Measurements from ENCODE around the gene MMUT.
"Not testable (repeated sequence)": the region's sequence is repeated elsewhere in the genome, so short reads cannot be mapped to it uniquely, and the experiment has no call there.

The MMUT gene

GRCh38 chr6:49416195-49416594 is 46.9 kb downstream of the MMUT start:
- ATAC-seq, result no peak

- no peak for ATAC-seq
Measured at GRCh38 chr6:49415358-49415757, 47.7 kb downstream of the MMUT start.

GRCh38 chr6:49410564-49410963 is 52.5 kb downstream of the MMUT start:
- no peak for ATAC-seq

- ATAC-seq, result peak; percentile 59 to 65
Measured at GRCh38 chr6:49409951-49410542, 53.0 kb downstream of the MMUT start.

DNA sequence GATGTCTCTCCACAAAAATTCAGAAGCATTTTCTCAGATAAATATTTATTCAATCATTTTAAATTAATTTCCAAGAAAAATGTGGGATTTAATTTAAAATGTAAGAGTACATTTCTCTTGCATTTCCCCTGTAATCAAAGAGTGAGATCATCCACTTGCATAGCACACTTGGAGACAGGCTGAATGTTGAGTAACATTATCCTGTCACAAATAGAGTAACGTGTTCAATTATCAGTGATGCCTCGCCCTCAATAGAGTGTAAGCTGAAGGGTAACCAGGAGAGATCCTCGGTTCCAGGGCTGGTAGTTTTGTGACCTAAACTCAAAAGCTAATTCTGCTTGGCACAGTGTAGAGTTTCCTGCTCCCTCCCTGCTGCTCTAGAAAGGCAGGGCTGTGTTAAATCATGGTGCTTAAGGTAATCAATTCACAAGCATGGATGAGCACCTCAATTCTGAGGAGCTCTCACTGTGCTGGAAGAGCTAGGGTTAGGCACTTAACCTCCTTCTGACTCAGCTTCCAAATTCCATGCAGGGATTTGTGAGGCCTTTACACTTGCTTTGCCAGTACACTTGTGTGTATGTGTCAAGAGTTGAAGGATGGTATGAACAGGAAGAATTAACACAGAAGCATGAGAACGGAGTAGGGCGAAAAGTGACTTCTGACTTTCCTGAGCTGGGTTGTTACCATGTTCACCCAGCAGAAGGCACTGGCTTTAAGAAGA is 56.6 kb downstream of the MMUT start:
- no peak for ATAC-seq

- ATAC-seq, result no peak
Measured at GRCh38 chr6:49401063-49401462, 62.0 kb downstream of the MMUT start.

DNA sequence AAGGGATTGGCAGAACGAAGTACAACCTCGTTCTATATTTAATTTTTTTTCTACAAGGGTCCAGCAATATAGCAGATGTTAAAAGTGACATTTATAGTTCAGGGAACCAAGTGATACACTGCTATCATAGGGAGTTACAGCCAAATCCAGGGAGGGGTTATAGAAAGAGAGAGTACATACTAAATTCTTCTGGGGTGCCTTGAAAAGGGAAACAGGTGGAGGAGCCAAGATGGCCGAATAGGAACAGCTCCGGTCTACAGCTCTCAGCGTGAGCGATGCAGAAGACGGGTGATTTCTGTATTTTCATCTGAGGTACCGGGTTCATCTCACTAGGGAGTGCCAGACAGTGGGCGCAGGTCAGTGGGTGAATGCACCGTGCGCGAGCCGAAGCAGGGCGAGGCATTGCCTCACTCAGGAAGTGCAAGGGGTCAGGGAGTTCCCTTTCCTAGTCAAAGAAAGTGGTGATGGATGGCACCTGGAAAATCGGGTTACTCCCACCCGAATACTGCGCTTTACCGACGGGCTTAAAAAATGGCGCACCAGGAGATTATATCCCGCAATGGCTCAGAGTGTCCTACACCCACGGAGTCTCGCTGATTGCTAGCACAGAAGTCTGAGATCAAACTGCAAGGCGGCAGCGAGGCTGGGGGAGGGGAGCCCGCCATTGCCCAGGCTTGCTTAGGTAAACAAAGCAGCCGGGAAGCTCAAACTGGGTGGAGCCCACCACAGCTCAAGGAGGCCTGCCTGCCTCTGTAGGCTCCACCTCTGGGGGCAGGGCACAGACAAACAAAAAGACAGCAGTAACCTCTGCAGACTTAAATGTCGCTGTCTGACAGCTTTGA is 76.2 kb downstream of the MMUT start:
- not testable (repeated sequence) for ATAC-seq

DNA sequence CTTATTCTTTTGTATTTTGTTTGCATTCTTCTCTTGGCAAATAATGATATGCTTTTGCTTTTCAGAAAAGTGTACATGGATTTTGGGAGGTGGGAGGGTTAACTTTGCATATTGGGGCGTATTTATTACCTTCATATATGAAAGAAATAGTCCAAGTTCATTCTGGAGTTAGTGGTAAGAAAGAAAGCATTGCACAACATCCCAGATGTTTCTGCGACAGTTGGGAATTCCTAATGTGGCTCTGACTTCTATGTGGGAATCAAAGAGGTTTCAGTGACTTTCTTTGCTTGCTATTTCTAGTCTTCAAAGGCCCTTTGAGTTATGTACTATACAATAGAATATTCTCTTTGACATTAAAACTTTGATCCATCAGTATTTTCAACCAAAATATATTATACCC is 78.1 kb downstream of the MMUT start:
- ATAC-seq, result no peak

Data from activated CD4-positive, CD25-positive, alpha-beta regulatory T cell treated with anti-CD3 and anti-CD28 coated beads, Interleukin-2, amount 50 U/mL, for 24 hours (primary cell).